ENCODE data around the gene ZNF180.
A peak's percentile ranks its signal among the peaks of the same experiment; 100 is the strongest.
"Not testable (repeated sequence)": the region's sequence is repeated elsewhere in the genome, so short reads cannot be mapped to it uniquely, and the experiment has no call there.

ZNF180 gene

DNA sequence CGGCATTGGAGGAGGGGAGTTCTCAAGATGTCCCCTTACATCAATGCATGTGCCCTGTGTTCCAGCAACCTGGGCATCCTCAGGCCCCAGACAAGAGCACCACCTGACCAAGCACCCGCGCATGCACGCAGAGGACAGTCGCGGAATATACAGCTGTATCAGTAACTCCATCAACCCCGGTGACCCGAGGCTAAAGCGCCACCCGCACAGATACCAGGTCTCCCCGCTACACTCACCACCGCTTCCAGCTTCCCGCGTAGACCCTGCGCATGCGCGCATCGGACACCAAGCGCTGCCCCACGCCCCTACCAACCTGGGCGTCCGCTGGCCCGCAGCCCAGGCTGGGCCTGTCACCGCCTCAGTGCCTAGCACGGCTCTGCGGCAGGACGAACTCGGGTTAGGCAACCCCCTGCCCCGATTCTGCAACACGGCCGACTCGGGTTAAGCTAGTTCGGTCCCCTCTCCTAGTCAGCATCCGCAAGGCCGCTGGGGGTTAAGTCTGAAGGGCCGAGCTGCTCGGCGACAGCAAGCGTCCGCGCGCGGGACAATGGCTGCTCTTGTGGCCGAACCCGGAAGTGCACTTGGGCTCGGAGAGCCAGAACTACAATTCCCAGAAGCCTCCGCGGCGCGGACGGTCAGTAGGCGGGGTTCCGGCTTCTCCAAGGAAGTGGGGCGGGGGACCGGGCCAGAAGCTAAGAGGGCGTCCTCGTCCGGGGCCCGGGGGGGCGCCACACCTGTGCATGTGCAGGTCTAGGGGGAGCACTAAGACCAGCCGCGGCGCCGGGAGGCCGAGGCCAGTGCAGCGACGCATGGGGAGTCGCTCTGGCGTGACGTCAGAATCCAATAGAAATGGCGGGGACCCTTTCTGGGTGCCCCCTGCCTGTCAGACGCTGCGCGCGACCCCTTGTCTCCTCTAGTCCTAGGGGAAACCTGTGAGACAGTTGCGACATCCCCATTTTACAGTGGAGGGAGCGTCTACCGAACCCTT, at the start of gene ZNF180:
TSS of gene ZNF180 (minus strand) at position 561 of the 988 bp plus-strand sequence. CDS start 3,188 bp downstream, outside the sequence.
- peak; percentile 88 for DNase-seq

DNA sequence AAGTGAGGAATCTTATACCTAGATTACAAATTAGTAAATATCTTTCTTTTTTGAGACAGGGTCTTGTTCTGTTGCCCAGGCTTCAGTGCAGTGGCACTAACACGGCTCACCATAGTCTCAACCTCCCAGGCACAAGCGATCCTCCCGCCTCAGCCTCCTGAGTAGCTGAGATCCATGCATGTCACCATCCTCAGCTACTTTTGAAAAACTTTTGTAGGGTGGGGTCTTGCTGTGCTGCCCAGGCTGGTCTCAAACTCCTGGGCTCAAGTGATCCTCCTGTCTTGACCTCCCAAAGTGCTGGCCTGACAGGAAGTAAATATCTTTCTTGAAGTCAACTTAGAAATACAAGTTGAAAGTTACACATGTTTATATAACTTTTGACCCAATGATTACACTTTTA, 49.2 kb upstream of the ZNF180 start:
- no peak for DNase-seq

DNA sequence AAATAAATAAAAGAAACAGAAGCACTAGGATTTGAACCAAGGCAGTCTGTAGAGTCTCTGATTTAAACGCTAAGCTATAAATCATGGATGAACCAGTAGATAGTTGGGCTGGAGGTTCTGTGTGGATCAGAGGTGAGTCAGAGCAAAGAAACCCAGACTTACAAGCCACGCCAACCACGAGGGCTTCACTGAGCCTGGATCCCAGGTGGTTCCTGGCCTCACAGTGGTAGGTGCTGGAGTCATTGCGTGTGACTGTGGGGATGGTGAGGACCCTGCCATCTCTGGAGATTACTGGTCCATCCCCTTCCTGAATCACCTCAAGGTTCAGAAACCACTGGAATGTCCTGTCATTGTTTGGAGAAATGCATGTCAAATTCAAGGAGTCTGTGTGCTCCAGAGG, 48.4 kb upstream of the ZNF180 start:
- no peak for DNase-seq

DNA sequence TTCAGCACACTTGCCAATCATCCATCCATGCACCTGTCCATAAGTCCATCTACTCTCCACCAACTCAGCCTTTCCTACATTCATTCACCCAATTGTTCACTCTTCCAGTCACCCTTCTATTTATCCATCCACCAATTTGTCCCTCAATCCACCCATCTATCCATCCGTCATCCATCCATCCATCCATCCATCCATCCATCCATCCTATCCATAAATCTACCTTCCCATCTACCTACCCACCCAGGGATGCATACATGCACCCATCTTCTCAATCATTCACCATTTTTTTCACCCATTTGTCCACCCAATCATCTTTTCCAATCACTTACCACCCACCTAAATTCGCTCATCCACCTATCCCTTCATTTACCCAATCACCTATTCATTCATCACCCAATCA, 43.7 kb upstream of the ZNF180 start:
- no peak for DNase-seq

DNA sequence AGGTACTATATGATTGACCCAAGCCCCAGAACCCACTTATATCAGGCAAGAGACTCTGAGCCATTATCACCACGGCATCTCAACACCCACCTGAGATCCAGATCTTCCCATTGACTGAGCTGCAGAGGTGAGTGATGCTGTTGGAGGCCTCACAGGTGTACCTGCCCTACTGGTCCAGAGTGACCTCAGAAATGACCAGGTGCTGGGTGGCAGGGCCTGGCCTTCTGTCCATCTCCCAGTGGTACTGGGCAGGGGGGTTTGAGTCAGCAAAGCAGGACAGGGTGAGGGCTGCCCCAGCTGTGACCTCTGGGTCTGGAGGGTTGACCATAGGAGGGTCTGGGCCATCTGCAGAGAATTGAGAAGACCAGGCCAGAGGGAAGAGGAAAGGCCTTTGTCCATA, 42.3 kb upstream of the ZNF180 start:
- DNase-seq, result no peak

DNA sequence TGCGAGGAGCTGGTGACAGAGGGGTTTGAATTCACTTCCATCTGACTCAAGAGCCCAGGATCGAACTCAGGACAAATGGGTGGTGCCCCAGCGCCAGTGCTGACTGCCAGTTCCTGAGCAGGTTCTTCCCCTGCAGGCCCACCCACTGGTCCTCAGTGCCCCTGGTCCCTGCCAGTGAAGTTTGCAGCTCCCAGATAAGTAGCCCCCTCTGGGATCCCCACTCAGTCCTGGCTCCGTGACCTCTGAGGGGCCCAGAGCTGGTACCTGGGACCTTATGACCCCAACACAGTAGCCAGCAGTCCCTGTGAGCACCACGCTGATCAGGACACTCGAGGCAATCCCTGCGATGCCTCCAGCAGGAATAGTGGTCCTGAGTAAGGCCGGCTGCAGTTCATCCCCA, 40.4 kb upstream of the ZNF180 start:
- DNase-seq, result no peak

DNA sequence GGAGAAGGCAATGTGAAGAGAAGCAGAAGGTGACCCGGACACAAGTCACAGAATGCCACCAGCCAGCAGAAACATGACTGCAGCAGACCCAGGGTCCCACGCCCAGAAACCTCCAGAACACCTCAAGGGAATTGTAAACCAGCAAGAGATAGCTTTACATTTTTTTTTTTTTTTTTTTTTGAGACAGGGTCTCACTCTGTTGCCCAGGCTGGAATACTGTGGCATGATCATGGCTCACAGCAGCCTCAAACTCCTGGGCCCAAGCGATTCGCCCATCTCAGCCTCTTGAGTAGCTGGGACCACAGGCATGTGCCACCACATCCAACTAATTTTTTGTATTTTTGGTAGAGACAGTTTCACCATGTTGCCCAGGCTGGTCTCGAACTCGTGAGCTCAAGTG, 39.7 kb upstream of the ZNF180 start:
- no peak for DNase-seq

DNA sequence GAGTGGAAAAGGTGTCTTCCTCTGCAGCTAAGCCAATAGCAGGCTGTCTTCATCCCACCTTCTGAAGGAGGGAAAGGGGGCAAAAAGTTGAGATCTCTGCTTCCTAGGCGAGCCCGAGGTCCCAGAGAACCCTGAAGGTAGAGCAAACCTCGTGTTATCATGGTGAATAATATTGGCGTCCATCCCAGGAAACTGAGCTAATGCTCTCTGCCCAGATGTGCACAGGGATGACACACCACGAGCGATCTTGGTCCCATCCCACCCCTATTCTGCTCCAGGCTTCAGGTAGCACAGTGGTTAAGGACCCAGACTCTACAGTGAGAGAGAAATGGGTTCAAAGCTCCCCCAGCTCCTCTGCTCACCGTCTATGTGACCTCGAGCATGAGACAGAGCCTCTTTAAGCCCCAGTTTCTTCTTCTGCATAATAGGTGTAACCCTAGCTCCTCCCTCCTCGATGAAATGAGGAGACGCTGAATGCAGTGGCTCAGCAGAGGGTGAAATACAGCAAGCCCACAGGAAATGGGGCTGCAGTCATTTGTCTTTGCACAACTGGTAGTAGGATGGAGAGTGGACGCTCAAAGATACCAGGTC, 39.0 kb upstream of the ZNF180 start:
- DNase-seq, result no peak

DNA sequence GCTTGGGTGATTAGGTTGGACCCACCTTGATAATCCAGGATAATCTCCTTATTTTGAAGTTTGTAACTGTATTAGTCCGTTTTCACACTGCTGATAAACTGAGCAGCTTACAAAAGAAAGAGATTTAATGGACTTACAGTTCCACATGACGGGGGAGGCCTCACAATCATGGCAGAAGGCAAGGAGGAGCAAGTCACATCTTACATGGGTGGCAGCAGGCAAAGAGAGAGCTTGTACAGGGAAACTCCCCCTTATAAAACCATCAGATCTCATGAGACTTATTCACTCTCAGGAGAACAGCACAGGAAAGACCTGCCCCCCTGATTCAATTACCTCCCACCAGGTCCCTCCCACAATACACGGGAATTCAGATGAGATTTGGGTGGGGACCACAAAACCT, 35.0 kb upstream of the ZNF180 start:
- not testable (repeated sequence) for DNase-seq

DNA sequence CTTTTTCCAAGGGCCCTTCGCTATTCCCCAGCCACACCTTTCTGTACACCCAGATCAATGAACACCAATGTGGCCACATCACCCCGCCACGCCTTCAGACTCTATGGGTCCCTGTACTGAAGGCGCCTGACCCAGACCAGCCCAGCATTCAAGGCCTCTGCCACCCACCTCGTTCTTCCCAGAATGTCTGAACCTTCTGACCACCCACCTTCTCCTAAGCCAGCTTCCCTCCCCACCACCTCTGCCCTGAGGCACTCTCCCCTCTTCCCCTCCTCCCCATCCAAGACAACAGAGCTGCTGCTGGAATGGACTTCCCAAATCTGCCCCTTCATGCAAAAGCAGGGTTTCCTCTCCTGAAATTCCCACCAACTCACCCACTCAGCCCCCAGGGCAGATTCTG, 32.5 kb upstream of the ZNF180 start:
- DNase-seq, result no peak

DNA sequence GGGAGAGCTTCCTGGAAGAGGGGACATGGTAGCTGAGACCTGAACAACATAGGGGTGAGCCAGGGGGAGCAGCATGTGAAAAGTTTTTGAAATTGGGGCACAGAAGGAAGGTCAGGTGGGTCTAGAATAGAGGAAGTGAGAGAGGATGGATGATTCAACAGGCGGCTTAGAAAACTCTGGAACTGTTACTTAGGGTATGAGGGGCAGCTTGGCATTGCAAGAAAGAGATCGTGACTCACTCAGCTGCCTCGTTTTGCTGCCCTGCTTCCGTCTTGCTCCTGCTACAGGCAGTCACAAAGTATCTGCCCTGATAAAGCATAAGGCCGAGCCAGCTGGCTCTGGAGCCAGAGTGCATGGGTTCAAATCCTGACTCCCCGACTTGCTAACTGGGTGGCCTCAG, 30.5 kb upstream of the ZNF180 start:
- DNase-seq, result no peak

DNA sequence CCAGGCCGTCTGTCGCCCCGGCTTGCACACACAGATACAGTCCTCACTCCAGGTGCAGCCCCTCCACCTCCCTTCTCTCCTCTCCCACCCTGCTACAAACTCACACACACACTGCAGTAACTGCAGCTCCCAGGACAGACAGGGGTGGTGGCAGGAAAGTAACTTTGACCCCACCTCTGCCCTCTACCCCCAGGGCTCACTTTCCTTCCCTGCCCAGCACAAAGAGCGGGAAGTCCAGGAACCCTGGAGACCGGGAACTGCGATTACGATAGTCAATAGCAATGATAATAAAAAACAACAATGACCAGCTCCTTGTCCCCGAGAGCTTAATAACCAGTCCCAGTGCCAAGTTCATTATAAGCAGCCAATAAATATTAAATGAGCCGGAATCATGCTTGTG, 29.2 kb upstream of the ZNF180 start, which contains the start of gene CEACAM20:
TSS of gene CEACAM20 (minus strand) at position 140 of the 400 bp plus-strand sequence. CDS start 166 bp downstream, outside the sequence.
- DNase-seq, result no peak

DNA sequence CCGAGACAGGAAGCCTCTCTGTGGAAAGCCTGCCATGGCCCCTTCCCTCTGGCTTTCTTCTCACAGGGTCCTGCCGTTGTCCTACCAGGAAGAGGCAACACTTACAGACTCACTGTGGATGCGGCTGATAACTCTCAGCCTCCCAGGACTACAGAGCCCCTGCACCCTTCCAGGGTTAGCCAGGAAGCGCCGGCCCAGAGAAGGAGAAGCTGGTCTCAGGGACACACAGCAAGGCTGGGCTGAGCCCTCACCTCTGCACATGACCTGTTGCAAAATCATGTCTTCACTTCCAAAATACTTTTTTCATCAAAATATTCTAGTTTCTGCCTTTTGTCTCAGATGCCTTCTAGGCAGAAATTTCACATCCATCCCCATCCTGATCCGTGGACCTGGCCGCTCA, 27.2 kb upstream of the ZNF180 start:
- no peak for DNase-seq

DNA sequence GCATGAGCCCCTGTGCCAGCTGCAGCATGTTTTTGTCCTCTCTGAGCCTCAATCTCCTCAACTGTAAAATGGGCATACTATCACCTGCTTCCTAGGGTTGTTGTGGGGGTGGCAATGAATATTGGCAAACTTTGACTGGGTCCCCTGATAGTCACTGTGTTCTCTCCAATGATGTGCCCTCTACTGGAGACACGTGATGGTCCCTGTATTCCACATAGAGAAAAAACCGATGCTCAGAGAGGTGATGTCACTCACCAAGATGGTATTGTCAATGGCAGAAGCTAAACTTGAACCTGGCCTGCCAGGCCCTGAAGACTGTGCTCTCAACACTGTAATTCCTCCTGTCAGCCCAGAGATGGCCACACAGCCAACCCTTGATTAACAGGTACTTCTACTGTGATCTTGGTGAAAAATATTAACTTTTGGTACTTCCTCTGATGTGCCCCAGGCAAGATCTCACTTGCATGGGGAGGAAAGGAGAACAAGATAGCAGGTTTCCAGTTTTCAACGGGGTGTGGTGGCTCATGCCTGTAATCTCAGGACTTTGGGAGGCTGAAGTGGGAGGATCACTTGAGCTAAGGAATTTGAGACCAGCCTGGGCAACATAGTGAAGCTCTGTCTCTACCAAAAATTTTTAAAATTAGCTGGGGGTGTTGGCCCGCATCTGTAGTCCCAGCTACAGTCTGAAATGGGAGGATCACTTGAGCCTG, 25.6 kb upstream of the ZNF180 start:
- DNase-seq, result no peak

DNA sequence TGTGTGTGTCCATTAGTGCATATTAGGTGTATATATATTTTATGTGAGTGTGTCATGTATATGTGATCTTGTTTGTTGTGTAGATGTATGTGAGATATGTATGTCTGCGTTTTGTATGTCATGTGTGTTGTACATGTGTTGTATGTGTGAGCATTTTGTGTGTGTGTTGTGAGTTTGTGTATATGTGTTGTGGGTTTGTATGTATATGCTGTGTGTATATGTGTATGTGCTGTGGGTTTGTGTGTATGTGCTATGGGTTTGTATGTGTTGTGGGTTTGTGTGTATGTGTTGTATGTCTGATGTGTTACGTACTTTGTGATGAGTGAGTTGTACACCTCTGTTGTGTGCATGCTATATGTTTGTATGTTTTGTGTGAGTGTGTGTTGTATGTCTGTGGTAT, 21.0 kb upstream of the ZNF180 start:
- DNase-seq, result no peak

DNA sequence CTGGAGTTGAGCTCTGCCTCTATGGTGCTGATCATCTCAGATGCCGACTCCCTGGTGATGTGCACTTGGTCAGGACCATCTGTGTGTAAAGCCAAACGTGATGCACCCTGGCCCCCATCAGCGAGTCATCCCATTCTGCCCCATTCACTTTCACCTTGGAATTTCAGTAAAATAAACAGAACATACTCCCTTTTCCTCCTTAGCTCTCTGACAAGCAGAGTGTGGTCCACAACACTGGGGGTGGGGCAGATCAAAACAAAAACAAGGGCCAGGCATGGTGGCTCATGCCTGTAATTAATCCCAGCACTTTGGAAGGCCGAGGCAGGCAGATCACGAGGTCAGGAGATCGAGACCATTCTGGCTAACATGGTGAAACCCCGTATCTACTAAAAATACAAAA, 16.8 kb upstream of the ZNF180 start:
- DNase-seq, result no peak

DNA sequence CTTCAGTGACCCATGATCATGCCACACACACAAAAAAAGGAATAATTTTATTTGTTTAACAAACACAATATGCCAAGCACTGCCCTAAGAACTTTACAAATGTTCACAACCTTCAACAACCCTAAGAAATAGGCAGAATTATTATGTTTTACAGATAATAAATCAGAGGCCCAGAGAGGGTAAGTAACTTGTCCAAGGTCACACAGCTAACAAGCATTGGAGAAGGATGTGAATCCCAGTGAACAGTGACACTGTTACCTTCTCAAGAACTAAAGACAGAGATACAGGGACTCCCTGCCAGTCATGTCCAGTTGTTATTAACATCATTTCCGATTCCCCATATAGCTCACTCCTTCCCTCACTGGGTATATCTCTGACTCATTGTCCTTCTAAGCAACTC, 15.6 kb upstream of the ZNF180 start:
- DNase-seq, result no peak

DNA sequence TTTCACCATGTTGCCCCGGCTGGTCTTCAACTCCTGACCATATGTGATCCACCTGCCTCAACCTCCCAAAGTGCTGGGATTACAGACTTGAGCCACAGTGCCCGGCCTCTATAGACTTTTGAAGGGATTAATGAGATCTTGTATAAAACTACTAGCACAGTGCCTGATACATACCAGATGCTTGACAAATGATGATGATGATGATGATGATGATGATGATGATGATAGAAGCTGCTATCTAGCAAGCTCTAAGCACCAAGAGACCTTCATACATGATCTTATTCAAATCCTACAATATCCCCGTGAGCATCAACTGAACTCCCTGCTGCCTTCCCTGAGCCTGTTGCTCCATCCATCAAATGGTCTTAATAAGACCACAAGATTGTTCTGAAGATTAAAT, 14.7 kb upstream of the ZNF180 start:
- no peak for DNase-seq

DNA sequence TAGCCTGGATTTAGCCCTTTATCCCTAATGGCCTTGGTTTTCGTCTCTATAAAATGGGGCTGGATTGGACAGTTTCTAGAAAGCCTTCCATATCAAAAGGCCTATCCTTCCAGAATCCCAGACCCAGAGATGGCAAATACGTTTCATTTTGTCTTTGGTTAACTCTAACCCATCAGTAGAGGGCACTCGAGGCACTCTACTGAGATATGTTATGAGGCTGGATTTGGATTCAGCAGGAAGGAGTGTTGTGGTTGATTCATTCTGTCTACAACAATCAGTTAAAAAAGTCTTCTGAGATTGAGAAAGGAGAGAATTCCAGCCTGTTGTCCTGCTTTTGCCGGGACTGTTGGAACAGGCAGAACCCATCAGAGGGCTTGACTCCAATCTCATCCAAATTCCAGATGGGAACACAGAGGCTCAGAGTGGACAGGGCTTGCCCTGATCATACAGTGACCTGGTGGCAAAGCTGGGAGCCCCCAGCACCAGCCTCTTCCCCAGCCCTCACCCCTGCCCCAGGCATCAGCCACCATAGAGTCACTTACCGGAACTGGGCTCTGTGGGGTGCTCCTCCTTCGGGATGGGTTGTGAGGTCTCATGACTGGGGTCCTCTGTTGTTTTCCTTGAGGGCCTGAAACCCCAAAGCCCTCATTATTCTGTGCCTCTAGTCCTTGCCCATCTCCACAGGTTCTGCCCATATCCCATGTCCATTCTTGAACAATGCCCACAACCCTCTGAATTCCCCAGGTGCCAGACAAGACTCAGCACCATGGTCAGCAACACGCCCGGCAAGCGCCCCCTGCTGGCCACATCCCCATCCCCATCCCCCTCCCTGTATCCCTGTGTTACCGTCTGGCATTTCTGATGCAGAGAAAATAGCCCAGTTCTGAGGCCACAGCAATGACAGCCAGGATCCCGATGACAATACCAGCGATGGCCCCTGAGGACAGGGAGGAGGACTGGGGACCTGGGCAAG, 12.3 kb upstream of the ZNF180 start:
- no peak for DNase-seq

DNA sequence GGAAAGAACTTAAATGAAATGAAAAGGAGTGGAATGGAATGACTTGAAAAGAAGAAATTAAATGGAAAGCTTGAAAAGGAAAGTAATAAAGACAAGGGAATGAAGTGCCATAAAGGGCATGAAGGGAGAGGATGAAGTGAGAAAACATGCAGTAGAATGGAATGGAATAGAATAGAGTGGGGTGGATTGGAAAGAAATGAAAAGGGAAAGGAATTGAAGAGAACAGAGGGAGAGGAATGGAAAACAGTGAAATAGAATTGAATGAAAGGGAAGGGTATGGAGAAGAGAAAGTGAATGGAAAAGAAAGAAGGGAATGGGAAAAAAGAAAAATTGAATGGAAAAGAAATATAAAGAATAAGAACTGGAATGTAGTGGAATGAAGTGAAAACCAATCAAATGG, 9.2 kb upstream of the ZNF180 start:
- no peak for DNase-seq

DNA sequence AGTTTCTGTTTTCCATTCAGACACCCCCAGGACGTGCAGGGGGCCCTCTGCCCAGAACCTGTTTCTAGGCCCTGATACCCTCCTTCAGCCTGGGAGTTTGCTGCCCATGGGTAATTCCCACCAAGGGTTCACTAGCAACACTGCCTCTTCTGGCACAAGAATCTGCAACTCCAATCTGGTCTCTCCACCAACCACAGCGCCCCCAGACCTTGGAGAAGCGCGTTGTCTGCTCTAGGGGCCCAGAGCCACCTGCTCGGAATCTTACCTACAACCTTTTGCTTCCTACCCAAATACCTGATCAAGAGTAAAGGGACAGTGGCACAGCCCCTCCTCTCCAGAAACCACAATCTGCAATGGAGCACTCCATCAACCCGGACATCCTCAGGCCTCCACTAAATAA, 763 bp downstream of the ZNF180 start:
- no peak for DNase-seq

DNA sequence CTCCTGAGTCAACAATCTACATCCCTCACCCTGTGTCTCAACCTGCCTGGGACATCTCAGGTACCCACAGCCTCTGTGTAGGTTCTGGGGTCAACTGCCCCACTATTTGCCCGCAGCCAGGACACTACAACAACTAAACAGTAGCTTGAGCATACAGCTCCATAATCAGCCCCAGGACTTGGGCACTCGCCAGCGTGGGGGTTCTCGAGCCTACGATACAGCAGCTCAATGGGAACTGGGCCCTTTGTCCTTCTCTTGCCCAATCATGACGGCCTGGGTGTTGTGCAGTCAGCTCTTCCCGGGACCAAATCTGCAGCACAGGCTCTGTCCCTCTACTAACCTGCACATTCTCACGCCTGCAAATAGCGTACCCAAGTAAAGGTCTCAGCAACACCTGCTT, 1.3 kb downstream of the ZNF180 start:
- DNase-seq, result no peak
